Body of pancreas (tissue), 4 donors: Measurements from ENCODE around the gene CD164L2. TPM values are rescaled to one million over a fixed set of nuclear protein-coding genes. Genes with fewer than 3 reads are reported as not detected.

Experiments
- ATAC-seq: fragments of 150-250 bp; one replicate; pipeline ENCODE4 v1.9.1; 2016
- DNase-seq, 4 donors: peaks; one replicate each; pipeline ENCODE4 v3.0.0-alpha.2; 2019
- H3K27ac ChIP-seq, 4 donors: fragments of 200-600 bp; sonication (generic); 1 replicate in 3 of 4; 2 replicates in 1 of 4; pipeline versions ENCODE4 v1.5.1 to v1.6.1; 2016 to 2019; ENCODE audit warnings: mild to moderate bottlenecking in 1 of 4, mixed read lengths in 1 of 4, moderate library complexity in 1 of 4
- H3K27me3 ChIP-seq, 2 donors: fragments of 200-600 bp; sonication (generic); one replicate each; pipeline ENCODE4 v1.6.0; 2016; ENCODE audit warnings: mild to moderate bottlenecking in 1 of 2
- H3K36me3 ChIP-seq, 2 donors: fragments of 200-600 bp; sonication (generic); replicated peaks in 1 of 2; 2 replicates each; pipeline ENCODE4 v1.5.1; 2016; ENCODE audit warnings: low read depth in 2 of 2; ENCODE audit not compliant: insufficient read depth in 1 of 2
- H3K4me1 ChIP-seq: fragments of 200-600 bp; sonication (generic); one replicate; pipeline ENCODE4 v1.6.0; 2016
- H3K4me3 ChIP-seq, 2 donors: fragments of 200-600 bp; sonication (generic); 1 replicate in 1 of 2; 2 replicates in 1 of 2; pipeline ENCODE4 v1.5.1; 2016 to 2019
- H3K9me3 ChIP-seq, 3 donors: fragments of 200-600 bp; sonication (generic); 1 replicate in 2 of 3; 2 replicates in 1 of 3; pipeline ENCODE4 v1.5.1; 2016
- POLR2A ChIP-seq, 3 donors: fragments of 450-650 bp; IDR thresholded peaks; one replicate each; pipeline ENCODE4 v1.6.1; 2016; ENCODE audit warnings: antibody characterized with exemption in 3 of 3, mild to moderate bottlenecking in 2 of 3
- WGBS, 2 donors: methylation state at CpG; one replicate each; pipeline ENCODE4 v1.1.5; 2017; 5-methylcytosine and 5-hydroxymethylcytosine counted together
- intact Hi-C: fragments of 100-400 bp; cut with DNase I; formaldehyde crosslinking; loops from one replicate; pipeline ENCODE4 v1.15.1; 2023
- total RNA-seq, 2 donors: library from RNA; depleted of rRNA; stranded (reverse); fragments of >200 nt; gene quantifications; one replicate each; pipeline ENCODE4 v1.1.0, GENCODE V29; 2016
- TF ChIP-seq, protein P1 (sequence below), 7 experiments: fragments of 450-650 bp in 4 of 7; fragments of 200-600 bp in 3 of 7; sonication (generic) in 3 of 7; IDR thresholded peaks; one replicate each; pipeline ENCODE4 v1.5.1; 2016 to 2019; ENCODE audit warnings: antibody characterized with exemption in 7 of 7

The CD164L2 gene
- total RNA-seq, 2 donors from 2014 or later = 1.3 TPM; not detected in 1

DNA sequence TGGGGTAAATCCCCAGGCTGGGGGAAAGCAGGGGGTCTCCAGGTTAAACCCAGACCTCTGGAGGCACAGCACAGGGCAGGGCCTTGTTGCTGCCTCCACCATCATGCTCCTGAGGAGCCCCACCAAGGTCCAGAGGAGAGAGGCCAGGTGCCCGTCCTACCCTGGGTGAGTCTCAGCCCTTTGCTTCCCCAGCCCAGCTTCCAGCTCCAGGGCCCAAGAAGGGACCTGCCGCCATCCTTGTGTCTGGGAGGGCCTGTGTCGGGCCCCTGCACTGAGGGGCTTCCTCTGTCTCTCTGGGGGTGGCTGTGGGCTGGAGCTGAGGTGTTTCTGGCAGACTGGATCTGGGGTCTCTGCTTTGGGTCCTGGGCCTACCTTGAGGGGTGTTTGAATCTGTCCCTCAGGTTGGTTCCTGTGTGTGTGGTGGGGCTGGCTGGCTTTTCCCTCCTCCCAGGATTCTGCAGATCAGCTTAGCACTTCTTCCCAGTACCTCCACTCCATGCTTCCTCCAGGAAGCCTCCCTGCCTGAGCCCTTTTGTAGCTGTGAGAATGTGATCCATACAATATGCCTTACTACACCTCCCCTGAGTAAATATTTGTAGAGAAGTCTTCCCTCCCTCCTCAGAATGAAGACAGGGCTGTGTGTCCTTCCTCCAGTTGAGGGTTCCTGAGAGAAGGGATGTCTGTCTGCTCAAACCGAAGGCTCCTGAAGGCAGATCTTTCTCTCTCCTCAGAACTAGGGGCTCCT, 15.4 kb upstream of the CD164L2 start:
- 73 to 76% methylated on average over 2 to 4 of the region's 4 CpGs for WGBS, 2 donors
- Histone ChIP-seq H3K27me3 (no peaks in the 10 kb centered on the region), H3K4me3 (no peak overlapping the region), H3K36me3 (no peaks in the 10 kb centered on the region), H3K27ac (no peak overlapping the region), H3K4me1 (peaks cover 10% of the 10 kb centered on the region), H3K9me3 (no peaks in the 10 kb centered on the region)
- intact Hi-C loops = no loop called here
- DNase-seq = no peak
- no peak for ATAC-seq
- TF ChIP-seq, protein P1, sequence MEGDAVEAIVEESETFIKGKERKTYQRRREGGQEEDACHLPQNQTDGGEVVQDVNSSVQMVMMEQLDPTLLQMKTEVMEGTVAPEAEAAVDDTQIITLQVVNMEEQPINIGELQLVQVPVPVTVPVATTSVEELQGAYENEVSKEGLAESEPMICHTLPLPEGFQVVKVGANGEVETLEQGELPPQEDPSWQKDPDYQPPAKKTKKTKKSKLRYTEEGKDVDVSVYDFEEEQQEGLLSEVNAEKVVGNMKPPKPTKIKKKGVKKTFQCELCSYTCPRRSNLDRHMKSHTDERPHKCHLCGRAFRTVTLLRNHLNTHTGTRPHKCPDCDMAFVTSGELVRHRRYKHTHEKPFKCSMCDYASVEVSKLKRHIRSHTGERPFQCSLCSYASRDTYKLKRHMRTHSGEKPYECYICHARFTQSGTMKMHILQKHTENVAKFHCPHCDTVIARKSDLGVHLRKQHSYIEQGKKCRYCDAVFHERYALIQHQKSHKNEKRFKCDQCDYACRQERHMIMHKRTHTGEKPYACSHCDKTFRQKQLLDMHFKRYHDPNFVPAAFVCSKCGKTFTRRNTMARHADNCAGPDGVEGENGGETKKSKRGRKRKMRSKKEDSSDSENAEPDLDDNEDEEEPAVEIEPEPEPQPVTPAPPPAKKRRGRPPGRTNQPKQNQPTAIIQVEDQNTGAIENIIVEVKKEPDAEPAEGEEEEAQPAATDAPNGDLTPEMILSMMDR (IDR thresholded peaks at IDR 0.05) = no peak
- no peak for TF ChIP-seq POLR2A (IDR thresholded peaks at IDR 0.05)

DNA sequence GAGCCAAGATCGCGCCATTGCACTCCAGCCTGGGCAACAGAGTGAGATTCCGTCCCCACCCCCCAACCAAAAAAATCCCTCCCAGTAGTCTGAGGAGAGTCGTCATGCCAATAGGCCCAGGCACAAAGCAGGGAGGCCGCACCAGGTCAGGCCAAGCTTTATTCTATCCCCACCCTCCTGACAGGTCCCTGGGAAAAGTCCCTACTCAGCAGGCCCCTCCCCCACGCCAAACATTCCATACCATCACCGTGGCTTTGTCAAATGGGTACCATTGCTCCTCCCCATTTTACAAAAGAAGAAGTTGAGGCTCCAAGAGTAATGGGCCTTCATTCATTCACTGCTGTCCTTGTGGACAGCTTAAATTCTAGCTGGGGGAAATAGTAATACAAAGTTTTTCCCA, 14.6 kb upstream of the CD164L2 start:
- intact Hi-C loops = no loop called here
- ATAC-seq = no peak
- no peak for DNase-seq
- no peaks in the 10 kb centered on the region for H3K9me3 ChIP-seq
- 42 to 65% methylated on average over 4 to 7 of the region's 7 CpGs for WGBS, 2 donors
- H3K27me3 ChIP-seq = no peaks in the 10 kb centered on the region
- no peak overlapping the region for H3K27ac ChIP-seq
- H3K4me1 ChIP-seq = peaks cover 10% of the 10 kb centered on the region
- TF ChIP-seq, protein P1 (IDR thresholded peaks at IDR 0.05) = no peak
- TF ChIP-seq POLR2A (IDR thresholded peaks at IDR 0.05) = no peak
- H3K36me3 ChIP-seq = no peaks in the 10 kb centered on the region
- H3K4me3 ChIP-seq = no peak overlapping the region

DNA sequence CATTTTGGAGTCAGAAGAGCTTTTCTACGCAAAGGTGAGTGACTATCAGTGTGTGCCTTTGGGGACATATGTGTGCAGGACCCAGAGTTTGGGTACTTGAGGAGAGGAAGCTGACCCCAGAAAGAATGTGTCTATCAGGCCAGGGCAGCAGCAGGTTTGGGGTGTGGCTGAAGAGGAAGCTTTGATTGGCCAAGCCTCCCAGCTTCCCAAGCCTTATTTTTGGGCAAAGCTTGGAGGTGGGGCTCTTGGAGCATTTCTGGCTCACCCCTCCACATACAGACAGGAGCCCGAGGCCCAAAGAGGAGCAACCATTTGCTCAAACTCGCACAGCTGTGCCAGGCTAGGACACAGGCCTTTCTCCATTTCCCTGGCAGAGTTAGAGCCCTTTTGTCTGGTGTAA, 14.0 kb upstream of the CD164L2 start:
- intact Hi-C loops = no loop called here
- H3K36me3 ChIP-seq = no peaks in the 10 kb centered on the region
- 63 to 77% methylated on average over 1 to 3 of the region's 3 CpGs for WGBS, 2 donors
- H3K27ac ChIP-seq = no peak overlapping the region
- H3K4me3 ChIP-seq = no peak overlapping the region
- ATAC-seq = no peak
- peaks cover 10% of the 10 kb centered on the region for H3K4me1 ChIP-seq
- DNase-seq = no peak
- TF ChIP-seq POLR2A (IDR thresholded peaks at IDR 0.05) = no peak
- TF ChIP-seq, protein P1 (IDR thresholded peaks at IDR 0.05) = no peak
- no peaks in the 10 kb centered on the region for H3K9me3 ChIP-seq
- no peaks in the 10 kb centered on the region for H3K27me3 ChIP-seq

DNA sequence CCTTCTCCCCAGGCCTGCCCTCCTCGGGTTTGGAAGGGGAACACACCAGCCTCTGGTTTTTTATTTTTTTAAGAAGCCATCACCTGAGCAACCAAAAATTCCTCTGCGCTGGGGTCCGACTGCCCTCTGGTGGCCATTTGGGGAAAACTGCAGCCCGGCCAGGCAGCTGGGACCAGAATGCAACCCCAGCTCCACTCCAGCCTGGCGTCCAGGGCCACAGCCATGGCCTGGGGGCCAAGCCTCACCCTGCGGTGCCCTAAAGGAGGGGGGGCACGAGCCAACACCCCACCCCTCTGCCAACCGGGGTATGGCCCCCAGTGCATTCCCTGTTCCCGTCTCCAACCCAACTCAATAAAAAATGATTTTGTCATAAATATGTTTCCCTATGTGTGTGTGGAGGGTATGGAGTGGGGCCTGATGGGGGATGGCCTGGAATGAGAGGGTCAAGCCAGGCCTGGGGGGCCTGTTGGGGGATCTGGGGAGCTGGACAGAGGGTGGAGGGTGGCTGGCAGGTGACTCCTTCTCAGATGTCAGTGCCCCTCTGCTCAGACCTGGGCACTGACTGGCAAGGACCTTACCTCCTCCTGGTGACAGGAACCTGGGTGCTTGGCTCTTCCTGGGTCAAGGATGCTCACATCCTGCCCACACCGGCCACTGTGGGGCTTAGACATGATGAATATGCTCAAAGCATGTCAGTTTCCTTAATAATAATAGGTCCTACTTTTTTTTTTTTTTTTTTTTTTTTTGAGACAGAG, 12.5 kb upstream of the CD164L2 start:
- H3K9me3 ChIP-seq = no peaks in the 10 kb centered on the region
- no peak overlapping the region for H3K4me3 ChIP-seq
- ATAC-seq = peak; percentile 59
- no peak overlapping the region for H3K27ac ChIP-seq
- TF ChIP-seq POLR2A (IDR thresholded peaks at IDR 0.05) = no peak
- TF ChIP-seq, protein P1 (IDR thresholded peaks at IDR 0.05) = peak; percentile 92 to 97 (median 93)
- H3K4me1 ChIP-seq = peaks cover 19% of the 10 kb centered on the region
- intact Hi-C loops = loop anchor here (2.0 kb wide), 1 partner anchor 95 kb away; no protein-coding TSS in a partner anchor
- DNase-seq = peak; percentile 75 to 81 (median 76)
- no peaks in the 10 kb centered on the region for H3K36me3 ChIP-seq
- no peaks in the 10 kb centered on the region for H3K27me3 ChIP-seq
- WGBS, 2 donors = 2 to 5% methylated on average over 5 to 10 of the region's 10 CpGs
